ENCODE results near the gene TTYH3.

TTYH3 gene

DNA sequence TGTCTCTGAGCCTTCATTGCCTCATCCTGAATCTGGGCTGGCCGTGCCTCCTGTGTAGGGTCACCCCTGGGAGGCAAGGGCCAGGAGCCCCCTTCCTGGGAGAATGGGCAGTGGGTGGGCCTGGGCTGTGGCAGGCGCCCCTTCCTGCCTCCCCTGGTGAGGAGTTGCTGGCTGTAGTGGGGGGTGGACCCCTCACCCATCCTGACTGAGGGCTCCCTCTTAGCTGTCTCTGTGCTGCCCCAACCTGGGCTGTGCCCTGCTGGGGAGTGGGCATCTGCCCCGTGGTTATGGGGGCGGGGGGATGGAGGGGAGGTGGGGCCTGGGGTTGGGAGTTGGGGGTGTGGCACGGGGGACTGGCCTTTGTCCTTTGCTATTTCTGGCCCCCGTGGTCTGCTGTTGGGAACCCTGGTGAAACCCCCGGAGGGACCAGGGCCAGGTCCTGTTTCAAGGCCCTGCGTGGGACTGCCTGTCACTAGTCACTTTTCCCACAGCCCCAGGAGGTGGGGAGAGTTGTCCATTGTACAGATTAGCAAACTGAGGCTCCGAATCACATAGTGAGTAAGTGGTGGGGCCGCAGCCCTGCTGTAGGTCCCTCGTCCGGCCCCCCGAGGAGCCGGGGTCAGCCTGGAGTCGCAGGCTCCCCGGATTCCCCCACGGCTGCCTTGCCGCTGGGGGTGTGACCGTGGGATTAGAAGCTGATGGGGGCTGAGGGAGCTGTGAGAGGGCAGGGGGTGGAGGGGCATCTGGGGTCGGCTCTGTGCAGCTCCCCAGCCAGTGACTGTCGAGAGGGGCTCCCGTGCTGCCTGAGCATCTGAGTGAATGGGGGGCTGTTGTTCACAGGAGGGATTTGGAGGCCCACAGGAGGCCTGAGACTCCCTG, 2.7 kb downstream of the TTYH3 start:
- H3K4me3 ChIP-seq (ENCODE audit: low read depth, low read length), result no peak overlapping the region

DNA sequence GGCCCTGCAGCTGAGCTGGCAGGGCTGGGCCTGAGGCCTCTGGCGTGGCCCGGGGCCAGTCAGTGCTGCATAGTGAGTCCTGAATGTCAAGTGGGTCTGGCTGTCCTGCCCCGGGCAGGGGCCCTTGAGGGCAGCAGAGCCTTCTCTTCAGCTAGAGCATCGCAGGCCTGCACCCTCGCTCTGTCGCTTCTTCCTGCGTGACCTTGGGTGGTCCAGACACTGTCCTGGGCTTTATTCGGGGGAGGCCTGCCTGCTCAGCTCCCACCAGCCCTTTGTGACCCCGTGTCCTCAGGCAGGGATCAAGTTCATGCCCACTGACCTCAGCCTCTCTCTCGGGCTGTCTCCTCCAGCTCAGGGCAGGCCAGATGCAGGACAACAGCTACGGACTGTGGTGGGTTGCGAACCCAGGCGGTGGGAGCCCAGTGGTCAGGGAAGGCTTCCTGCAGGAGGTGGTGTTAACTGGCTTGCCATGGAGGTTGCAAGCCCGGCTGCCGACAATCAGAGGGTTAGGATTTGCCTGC, 3.4 kb downstream of the TTYH3 start:
- no peak overlapping the region for H3K4me3 ChIP-seq (ENCODE audit: low read depth, low read length)

- no peak overlapping the region for H3K4me3 ChIP-seq (ENCODE audit: low read depth, low read length)
Measured at GRCh38 chr7:2635810-2636701, 4.3 kb downstream of the TTYH3 start.

GRCh38 chr7:2637066-2637471, 5.3 kb downstream of the TTYH3 start:
- H3K4me3 ChIP-seq (ENCODE audit: low read depth, low read length), result no peak overlapping the region

DNA sequence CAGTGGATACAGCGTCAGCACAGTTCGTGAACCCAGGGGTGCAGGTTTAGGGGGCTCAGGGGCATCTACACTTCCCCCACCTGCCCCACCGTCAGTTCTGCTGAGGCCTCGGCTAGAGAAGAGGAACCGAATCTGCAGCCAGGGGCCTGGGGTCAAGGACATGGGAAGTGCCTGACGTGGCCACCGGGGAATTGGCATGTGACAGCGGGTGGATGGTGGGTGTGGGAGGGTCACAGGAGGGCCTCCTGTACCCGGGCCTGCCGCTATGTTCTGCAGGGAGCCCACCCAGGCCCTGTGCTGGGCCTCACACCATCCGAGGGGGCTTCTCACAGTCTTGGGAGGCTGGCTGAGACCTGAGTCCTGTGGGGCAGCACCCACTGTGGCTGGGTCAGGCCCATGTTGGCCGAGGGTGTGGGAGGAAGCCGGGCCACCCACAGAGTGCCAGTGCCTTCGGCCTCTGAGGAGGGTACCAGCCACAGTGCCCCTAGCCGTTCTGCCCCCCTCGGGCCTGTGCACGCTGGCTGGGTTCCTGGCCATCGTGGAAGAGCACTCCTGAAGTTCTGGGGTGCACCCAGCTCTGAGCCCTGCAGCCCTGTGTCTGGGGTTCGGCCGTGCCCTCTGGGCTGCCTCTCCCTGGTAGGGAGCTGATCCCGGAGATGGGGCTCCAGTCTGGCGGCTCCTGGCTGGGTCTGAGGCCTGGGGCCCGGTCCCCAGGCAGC, 5.9 kb downstream of the TTYH3 start:
- H3K4me3 ChIP-seq (ENCODE audit: low read depth, low read length), result no peak overlapping the region

GRCh38 chr7:2638224-2638991, 6.6 kb downstream of the TTYH3 start:
- no peak overlapping the region for H3K4me3 ChIP-seq (ENCODE audit: low read depth, low read length)

DNA sequence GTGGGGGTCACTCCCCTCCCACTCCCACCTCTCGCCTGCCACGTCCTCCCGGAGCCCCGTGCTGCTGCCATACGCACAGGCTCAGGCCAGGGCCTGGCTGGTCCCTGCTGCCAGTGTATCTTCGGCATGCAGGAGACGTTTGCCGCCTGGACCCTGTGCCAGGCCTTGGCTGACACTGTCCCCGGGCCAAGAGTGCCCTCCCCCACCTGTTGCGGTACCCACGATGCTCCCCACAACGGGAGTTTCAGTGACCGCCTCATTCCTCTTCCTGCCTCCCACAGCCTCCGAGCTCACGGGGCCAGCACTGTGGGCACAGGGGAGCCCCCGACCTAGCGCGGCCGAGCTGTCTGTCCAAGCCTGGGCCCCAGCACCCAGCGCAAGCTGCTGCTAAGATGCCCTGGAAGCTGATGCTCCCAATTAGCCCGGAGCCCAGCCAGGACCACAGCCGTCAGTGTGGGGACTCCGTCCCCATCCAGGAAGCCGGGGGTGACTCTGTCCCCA, 7.4 kb downstream of the TTYH3 start:
- H3K4me3 ChIP-seq (ENCODE audit: low read depth, low read length), result no peak overlapping the region

DNA sequence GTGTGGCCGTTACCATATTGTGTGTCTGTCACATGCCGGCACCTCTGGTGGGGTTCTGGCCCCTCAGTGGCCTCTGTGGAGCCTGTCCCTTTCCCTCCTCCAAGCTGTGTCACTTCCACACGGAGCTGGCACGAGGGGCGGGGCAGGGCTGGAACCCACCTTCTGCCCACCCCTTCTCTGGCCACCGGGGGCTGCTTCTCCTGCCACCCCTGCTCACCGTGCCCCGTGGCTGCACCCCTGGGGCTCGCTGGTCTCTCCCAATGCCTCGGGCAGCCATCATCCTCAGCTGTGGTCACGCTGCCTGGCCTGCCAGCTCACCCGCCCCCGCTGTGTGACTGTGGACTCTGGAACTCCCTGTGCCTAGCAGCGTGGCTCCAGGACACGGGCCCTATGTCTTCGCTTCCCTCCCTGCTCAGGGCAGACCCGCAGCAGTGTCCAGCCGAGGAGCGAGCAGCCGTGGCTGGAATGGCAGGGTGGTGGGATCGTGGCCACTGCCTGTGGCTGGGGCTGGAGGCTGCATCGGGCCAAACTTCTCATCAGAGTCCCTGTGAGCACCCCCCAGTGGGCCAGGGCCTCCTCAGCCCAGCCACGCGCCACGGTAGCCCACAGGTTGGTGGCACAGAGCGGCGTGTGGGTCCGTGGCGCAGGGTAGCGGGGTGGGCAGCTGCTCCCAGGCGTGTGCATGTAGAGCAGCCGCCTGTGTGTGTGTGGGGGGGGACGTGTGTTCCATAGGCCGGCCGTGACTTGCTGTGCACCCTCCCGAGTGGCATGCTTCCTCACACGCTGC, 8.1 kb downstream of the TTYH3 start:
- H3K4me3 ChIP-seq (ENCODE audit: low read depth, low read length), result no peak overlapping the region

DNA sequence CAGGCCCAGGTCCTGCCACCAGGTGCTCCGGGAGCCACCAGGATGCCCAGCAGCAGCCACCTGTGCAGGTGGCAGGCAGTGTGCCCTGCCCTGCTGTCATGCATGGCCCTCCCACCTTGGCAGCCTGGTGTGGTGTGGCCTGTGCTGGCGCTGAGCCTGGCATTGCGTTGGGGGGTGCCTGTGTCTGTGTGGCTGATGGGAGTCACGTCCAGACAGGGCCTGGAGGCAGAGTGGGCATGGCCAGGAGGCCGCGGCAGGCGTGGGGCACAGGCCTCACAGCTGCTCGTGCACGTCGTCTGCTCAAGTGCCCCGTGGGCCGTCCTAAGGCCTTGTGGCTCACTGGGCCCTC, 8.7 kb downstream of the TTYH3 start:
- H3K4me3 ChIP-seq (ENCODE audit: low read depth, low read length), result no peak overlapping the region

- H3K4me3 ChIP-seq (ENCODE audit: low read depth, low read length), result no peak overlapping the region
Measured at GRCh38 chr7:2640846-2641316, 9.1 kb downstream of the TTYH3 start.

DNA sequence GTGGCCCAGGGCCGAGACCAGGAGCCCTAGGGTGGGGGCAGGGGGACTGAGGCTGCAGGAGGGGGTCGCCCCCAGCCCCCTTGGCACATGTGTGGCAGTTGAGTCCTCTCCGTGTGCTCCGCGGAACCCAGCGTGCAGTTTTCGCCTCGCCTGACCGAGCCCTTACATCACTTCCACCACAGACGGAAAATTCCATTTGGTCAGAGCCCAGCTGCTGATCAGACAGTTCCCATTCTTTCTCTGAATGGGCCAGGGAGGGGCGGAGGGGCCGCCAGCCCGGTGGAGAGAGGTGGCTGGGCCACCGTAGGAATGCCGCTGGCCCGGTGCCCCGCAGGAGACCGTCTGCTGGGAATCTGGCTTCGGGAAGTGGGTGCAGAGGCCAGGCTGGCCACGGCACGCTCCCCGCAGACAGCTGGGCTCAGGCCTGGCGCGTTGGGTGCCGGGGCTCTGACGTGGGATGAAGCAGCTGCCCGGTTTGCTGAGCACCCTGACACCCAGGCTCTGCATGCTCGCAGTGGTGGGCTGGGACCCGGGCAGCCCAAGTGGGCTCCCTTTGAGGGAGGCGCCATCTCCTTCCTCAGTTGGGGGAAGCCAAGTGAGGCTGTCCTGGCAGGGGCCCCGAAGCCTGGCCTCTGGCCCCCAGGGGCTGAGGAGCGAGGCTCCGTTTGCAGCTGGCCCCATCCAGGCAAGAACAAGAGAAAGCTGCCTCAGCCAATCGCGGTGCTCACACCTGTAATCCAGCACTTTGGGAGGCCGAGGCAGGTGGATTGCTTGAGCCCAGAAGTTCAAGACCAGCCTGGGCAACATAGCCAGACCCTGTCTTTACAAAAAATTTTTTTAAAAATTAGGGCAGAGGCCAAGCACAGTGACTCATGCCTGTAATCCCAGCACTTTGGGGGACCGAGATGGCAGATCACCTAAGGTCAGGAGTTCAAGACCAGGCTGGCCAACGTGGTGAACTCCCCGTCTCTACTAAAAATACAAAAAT, 9.9 kb downstream of the TTYH3 start:
- H3K4me3 ChIP-seq (ENCODE audit: low read depth, low read length), result no peak overlapping the region

DNA sequence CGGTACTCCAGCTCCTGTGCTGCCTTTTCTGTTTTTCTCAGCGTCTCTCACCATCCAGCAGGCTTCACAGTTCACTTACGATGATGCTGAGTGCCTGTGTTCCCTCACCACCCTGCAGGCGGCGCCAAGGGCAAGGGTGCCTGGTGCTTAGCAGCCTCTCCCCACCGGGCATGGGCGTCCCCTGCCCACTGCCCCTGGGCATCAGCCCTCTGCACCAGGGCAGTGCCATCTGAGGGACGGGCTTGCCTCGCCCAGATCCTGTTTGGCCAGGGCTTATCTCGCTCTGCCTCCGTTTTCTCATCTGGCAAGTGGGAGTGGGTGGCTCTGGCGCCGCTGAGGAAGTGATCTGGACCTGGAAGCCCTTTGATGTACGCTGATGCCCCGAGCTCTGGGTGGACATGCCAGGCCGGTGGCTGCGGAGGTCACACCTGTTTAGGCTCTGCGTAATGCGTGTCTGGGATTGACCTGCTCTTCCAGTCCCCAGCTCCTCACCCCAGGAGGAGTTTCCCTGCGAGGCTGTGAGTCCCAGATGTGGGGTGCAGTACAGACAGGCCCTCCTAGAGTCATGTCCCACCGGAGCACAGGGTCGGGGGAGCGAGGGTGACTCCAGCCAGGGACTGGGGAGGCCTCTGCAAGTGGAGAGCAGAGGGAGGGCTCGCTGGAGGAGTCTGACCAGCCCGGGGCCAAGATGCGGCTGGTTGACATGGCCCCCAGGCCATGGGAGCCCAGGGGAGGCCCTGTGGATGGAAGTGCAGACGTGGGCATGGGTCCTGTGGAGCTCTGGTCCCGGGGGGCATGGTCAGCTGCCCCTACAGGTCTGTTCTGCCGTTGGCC, 11.8 kb downstream of the TTYH3 start:
- H3K4me3 ChIP-seq (ENCODE audit: low read depth, low read length), result no peak overlapping the region

DNA sequence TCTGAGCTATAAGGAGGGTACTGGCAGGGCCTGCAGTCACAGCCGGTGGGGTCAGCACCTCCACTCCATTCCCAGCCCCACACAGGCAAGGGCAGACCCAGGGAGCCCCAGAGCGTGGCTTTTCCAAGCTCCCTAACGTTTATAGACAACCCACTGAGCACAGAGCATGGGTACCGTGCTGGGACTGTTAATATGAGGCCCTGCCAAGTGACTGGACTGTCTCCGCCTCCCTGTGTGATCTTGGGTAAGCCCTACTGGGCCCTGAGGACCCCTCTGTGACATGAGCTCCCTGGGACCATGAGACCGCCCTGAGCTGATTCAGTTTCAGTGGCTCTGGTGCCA, 12.4 kb downstream of the TTYH3 start:
- H3K4me3 ChIP-seq (ENCODE audit: low read depth, low read length), result no peak overlapping the region

GRCh38 chr7:2644562-2645273, 12.9 kb downstream of the TTYH3 start:
- H3K4me3 ChIP-seq (ENCODE audit: low read depth, low read length), result no peak overlapping the region

- H3K4me3 ChIP-seq (ENCODE audit: low read depth, low read length), result no peak overlapping the region
Measured at GRCh38 chr7:2645274-2645868, 13.6 kb downstream of the TTYH3 start.

DNA sequence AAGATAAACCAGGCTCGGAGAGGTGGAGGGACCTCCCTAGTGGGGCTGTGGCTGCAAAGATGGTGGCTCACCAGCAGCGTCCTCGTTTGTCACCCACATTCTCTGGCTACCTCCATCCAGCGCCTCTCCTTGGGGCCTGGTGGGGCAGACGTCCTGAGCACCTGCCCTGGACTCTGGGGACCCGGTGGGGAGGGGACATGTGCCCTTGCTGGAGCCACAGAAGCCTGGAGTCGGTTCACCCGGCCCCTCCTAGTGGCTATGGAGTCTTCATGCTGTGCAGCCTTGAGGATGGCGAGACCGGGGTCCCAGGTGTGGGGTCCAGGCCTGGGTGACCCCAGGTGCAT, 14.5 kb downstream of the TTYH3 start:
- H3K4me3 ChIP-seq (ENCODE audit: low read depth, low read length), result no peak overlapping the region
